NT2/D1 (cell line): ENCODE measurements around the gene FAM90A1.
"Not testable (repeated sequence)": the region's sequence is repeated elsewhere in the genome, so short reads cannot be mapped to it uniquely, and the experiment has no call there.

Experiments used
- SUZ12 ChIP-seq: IDR thresholded peaks from 2 replicates; pipeline ENCODE4 v1.6.1; 2011; ENCODE audit not compliant: insufficient read length, insufficient read depth; ENCODE audit errors: extremely low read depth
- YY1 ChIP-seq: IDR thresholded peaks from 2 replicates; pipeline ENCODE4 v1.6.1; 2011; ENCODE audit not compliant: insufficient read length, insufficient read depth
- ZNF274 ChIP-seq: IDR thresholded peaks from 2 replicates; pipeline ENCODE4 v1.6.1; 2011; ENCODE audit warnings: mild to moderate bottlenecking, low read depth, low read length

DNA sequence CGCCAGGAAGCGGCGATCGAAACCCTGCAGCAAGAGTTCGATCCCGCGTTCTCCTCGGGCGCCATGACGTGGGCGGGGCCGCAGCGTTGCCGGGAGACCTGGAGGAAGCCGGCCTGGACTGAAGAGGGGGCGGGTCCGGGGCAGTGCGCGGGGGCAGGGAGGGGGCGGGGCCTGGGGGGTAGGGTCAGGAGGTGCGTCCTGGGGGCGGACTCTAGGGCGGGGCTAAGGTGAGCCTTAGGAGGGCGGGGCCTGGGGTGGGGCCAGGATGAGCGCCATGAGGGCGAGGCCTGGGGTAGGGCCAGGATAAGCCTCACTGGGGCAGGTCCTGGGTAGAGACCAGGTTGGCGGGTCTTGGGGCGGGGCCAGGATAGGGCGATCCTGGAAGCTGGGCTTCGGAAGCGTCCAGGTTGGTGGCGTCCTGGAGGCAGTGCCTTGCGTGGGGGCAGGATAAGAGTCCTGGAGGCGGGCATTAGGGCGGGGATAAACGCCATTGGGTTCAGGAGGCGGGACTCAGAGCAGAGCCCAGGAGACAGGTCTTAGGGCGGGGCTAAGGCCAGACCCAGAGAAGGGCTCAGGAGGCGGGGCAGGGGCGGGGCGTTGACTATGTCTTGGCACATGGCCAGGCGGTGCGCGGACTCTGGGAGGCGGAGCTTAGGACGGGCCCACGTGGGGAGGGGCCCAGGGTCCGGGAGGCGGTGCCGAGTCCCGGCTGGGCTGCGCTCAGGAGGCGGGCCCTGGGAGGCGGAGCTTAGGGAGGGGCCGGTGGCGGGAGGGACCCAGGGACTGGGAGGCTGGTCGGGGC lies 15.7 kb upstream of the FAM90A1 start:
- TF ChIP-seq YY1: peak; percentile 65
- not testable (repeated sequence) for TF ChIP-seq ZNF274, SUZ12
